GM12865 (cell line): ENCODE data around the gene OSBPL10.

ENCODE experiments used
- DNase-seq: peaks from one replicate; pipeline ENCODE4 v3.0.0; 2010; ENCODE audit warnings: low read depth
- H3K4me3 ChIP-seq: 2 replicates; pipeline ENCODE4 v1.5.1; 2011; ENCODE audit warnings: mild to moderate bottlenecking, low read depth, low read length, control low read depth
- TF ChIP-seq, protein P1 (sequence below): IDR thresholded peaks from 2 replicates; pipeline ENCODE4 v1.5.1; 2011; ENCODE audit warnings: low read length, control low read depth, low read depth, inconsistent platforms; ENCODE audit not compliant: insufficient read depth; ENCODE audit errors: missing control alignments

The OSBPL10 gene

DNA sequence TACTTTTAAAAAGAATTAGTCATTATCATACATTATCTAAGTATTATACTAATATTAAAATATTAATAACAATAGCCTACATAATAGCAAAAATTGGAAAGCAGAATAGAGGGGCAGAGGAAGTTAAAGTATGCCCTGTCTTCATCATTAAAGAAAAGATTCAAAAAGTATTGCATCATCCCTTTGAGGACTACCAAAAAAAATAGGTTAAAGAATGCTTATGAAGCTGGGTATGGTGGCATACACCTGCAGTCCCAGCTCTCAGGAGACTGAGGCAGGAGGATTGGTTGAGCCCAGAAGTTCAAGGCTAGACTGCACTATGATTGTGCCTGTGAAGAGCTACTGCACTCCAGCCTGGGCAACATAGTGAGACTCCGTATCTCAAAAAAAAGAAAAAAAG is 240.7 kb downstream of the OSBPL10 start:
- DNase-seq: no peak
- no peak overlapping the region for H3K4me3 ChIP-seq
- TF ChIP-seq, protein P1, sequence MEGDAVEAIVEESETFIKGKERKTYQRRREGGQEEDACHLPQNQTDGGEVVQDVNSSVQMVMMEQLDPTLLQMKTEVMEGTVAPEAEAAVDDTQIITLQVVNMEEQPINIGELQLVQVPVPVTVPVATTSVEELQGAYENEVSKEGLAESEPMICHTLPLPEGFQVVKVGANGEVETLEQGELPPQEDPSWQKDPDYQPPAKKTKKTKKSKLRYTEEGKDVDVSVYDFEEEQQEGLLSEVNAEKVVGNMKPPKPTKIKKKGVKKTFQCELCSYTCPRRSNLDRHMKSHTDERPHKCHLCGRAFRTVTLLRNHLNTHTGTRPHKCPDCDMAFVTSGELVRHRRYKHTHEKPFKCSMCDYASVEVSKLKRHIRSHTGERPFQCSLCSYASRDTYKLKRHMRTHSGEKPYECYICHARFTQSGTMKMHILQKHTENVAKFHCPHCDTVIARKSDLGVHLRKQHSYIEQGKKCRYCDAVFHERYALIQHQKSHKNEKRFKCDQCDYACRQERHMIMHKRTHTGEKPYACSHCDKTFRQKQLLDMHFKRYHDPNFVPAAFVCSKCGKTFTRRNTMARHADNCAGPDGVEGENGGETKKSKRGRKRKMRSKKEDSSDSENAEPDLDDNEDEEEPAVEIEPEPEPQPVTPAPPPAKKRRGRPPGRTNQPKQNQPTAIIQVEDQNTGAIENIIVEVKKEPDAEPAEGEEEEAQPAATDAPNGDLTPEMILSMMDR: no peak

DNA sequence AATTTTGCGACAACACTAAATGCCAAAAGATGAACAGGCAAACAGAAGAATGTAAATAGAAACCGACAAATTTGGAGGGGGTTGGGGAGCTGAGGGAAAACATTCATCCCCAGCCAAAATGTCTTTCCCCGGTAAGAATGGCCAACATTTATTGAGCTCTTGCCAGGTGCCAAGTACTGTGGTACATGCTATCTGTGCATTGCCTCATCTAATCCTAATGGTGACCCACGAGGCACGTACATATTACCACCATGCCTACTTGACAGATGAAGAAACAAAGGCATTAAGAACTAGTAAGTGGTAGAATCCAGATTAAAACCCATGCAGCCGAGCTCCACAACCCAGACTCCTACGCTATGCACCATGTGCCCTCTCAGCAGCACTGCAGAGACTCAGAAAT is 242.7 kb downstream of the OSBPL10 start:
- TF ChIP-seq, protein P1: no peak
- no peak overlapping the region for H3K4me3 ChIP-seq
- no peak for DNase-seq

DNA sequence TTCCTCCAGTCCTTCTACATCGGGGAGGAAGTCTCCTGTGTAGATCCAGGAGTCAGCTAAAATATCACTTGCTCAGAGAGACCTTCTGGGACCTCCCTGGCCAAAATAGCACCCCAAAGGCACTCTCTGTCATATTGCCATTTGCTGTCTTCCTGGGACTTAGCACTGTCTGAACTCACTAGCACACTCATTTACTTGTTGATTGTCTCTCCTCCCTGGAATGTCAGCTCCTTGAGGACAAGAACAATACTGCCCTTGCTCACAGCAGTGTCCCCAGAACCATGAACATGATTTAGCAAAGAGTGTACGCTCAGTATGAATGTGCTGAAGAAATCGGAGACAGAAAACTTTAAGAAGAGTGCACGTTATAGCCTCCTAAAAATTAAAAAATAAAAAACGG is 245.4 kb downstream of the OSBPL10 start:
- no peak overlapping the region for H3K4me3 ChIP-seq
- no peak for DNase-seq
- TF ChIP-seq, protein P1: no peak

DNA sequence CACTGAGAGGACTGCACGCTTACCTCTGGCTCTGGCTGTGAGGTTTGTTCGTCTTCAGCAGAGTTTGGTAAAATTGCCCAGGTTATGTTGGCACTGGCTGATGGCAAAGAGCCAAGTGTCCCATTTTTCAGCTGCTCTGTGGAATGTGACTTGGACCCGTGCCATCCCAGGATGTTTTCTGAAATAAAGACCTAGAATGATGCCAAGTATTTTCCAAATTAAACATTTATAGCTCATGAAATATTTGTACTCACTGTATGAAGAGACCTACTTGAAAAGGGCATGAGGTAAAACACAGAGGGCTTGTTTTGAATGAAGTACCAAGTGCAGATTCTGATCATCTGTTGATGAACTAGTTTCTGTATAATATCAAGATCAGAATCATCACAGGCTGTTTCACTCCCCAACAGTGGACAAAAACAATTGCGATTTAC is 247.8 kb downstream of the OSBPL10 start:
- TF ChIP-seq, protein P1: no peak
- no peak for DNase-seq
- H3K4me3 ChIP-seq: no peak overlapping the region

DNA sequence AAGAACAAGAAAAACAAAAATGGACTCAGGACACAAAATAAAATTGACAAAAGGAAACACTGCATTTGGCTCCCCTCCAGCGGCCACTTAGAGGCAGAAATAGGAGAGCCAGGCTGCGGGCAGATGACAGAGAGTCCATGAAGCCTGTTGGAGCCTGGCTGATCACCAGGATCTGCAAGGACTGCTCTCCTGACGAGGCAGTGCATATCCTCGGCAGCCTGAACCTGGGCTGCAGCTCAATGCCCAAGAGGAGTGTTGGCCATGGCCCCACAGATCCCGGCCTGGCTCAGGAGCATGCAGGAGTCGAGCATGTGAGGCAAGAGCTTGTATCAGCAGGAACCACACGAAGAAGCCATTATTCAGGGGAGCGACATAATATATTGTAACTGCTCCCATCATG is 248.5 kb downstream of the OSBPL10 start:
- no peak for DNase-seq
- H3K4me3 ChIP-seq: no peak overlapping the region
- TF ChIP-seq, protein P1: no peak

DNA sequence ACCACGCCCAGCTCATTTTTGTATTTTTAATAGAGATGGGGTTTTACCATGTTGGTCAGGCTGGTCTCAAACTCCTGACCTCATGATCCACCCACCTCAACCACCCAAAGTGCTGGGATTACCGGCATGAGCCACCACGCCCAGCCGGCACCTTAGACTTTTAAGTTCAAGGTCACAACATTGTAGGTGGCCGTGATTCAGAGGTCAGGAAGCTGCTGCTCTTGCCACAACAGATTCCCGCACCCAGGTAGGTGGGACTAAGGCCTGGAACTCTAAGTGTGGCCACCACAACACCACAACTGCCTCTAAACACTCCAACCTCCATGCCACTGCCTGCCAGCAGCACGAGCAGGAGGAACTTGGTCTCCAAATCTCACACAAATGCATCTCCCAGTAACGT is 251.5 kb downstream of the OSBPL10 start:
- no peak overlapping the region for H3K4me3 ChIP-seq
- no peak for DNase-seq
- TF ChIP-seq, protein P1: no peak

DNA sequence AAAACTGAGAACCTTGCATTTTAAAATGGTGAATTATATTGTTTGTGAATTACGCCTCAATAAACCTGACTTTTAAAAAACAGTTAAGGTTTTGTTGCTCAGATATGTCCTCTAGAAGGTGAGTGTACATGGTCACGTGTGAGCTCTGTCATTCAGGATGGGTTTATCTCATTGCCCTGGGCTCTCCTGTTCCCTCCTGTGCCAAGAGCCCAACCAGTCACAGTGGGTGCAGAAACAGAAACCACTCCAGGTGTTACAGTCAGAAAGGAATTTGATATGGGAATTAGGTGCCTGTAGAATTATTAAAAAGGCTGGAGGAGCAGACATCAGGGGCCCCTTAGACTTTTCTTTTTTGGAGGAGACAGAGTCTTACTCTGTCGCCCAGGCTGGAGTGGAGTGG is 252.0 kb downstream of the OSBPL10 start:
- TF ChIP-seq, protein P1: no peak
- DNase-seq: no peak
- H3K4me3 ChIP-seq: no peak overlapping the region
